ENCODE data around the gene KIAA1958. TPM values are rescaled to one million over a fixed set of nuclear protein-coding genes. Genes with fewer than 3 reads are reported as not detected.

The KIAA1958 gene
- total RNA-seq, 1 experiment from 2014 or later = 18.5 TPM

- intact Hi-C loops (cut with micrococcal nuclease) = no loop called here
- Histone ChIP-seq H3K27ac (ENCODE audit: low read depth, low read length) (no peak overlapping the region), H3K36me3 (ENCODE audit: control insufficient read depth in 1 of 2, insufficient read depth in 2 of 2, low read length in 2 of 2) (no peaks in the 10 kb centered on the region), H3K27me3 (ENCODE audit: insufficient read depth, low read length) (no peaks in the 10 kb centered on the region), H3K4me1 (ENCODE audit: control insufficient read depth in 1 of 2, insufficient read depth in 2 of 2, low read length in 2 of 2) (no peaks in the 10 kb centered on the region), H4K20me1 (ENCODE audit: insufficient read depth) (peaks cover 5% of the 10 kb centered on the region; the same call in 1 of the 2 replicates), H3K4me2 (ENCODE audit: low read length) (no peak overlapping the region), H2AFZ (ENCODE audit: low read depth, low read length, poor library complexity, severe bottlenecking) (no peak overlapping the region), H3K4me3 (replicated peaks in 1 of 2; ENCODE audit: low read depth in 1 of 2, low read length in 2 of 2) (no peak overlapping the region), H3K9ac (ENCODE audit: low read length) (no peak overlapping the region), H3K79me2 (ENCODE audit: insufficient read depth, low read length) (no peaks in the 10 kb centered on the region), H3K9me2 (ENCODE audit: insufficient read depth) (no peaks in the 10 kb centered on the region), H3K9me3 (ENCODE audit: control insufficient read depth in 1 of 2, insufficient read depth in 1 of 2, low read depth in 1 of 2, low read length in 2 of 2) (no peaks in the 10 kb centered on the region)
- no TSS peak for BruUV-seq (replicated peaks)
- RAD21 ChIA-PET (ENCODE audit: low non-redundant PET in 1 of 2, low total read pairs in 2 of 2, uncharacterized antibody in 2 of 2, unreplicated experiment in 2 of 2) = interaction anchor here in 1 of 2 experiments (0.6 kb wide), 1 partner anchor 10 kb away, joined by 4 read pairs; no protein-coding TSS in a partner anchor
- DNase-seq (ENCODE audit: low read depth, low spot score) (no peak), ATAC-seq (no peak)
- CTCF ChIA-PET = no interaction called here
- TF ChIP-seq CEBPB (IDR thresholded peaks at IDR 0.05; ENCODE audit: low read depth) (no peak), SRF (IDR thresholded peaks at IDR 0.05; ENCODE audit: low read depth) (no peak), POLR2AphosphoS5 (IDR thresholded peaks at IDR 0.05; ENCODE audit: low read depth, low read length) (no peak), ELF1 (IDR thresholded peaks at IDR 0.05; ENCODE audit: borderline replicate concordance, low read depth) (no peak), ZFX (IDR thresholded peaks at IDR 0.05) (no peak), YY1 (IDR thresholded peaks at IDR 0.05; ENCODE audit: extremely low read depth, insufficient replicate concordance, low read depth, low read length) (no peak), POLR2A (IDR thresholded peaks at IDR 0.05; ENCODE audit: borderline replicate concordance, extremely low read depth, insufficient read depth, insufficient read length) (no peak), CBX3 (IDR thresholded peaks at IDR 0.05; ENCODE audit: low read depth) (no peak), EZH2phosphoT487 (IDR thresholded peaks at IDR 0.05; ENCODE audit: borderline replicate concordance) (no peak)
- POLR2A ChIA-PET = no interaction called here
Measured at GRCh38 chr9:112624711-112625707, 138.4 kb downstream of the KIAA1958 start.

Measured in HCT116 (cell line).